ENCODE results near the gene GPX3.
A peak's percentile ranks its signal among the peaks of the same experiment; 100 is the strongest.

The GPX3 gene

GRCh38 chr5:151004499-151004898, 15.9 kb upstream of the GPX3 start:
- DNase-seq (ENCODE audit: low read depth in 1 of 2, low spot score in 1 of 2), result no peak
- no peak for TF ChIP-seq JUND (IDR thresholded peaks at IDR 0.05; ENCODE audit: low read depth)
- in situ Hi-C loops (cut with HindIII; ENCODE audit: low pct_unique_long_range_greater_than_20kb, low sequenced_read_pairs), result no loop called here

GRCh38 chr5:151005187-151005949, 15.0 kb upstream of the GPX3 start:
- in situ Hi-C loops (cut with HindIII; ENCODE audit: low pct_unique_long_range_greater_than_20kb, low sequenced_read_pairs), result no loop called here
- no peak for DNase-seq (ENCODE audit: low read depth in 1 of 2, low spot score in 1 of 2)
- no peak for TF ChIP-seq JUND (IDR thresholded peaks at IDR 0.05; ENCODE audit: low read depth)

GRCh38 chr5:151005950-151006576, 14.3 kb upstream of the GPX3 start:
- in situ Hi-C loops (cut with HindIII; ENCODE audit: low pct_unique_long_range_greater_than_20kb, low sequenced_read_pairs), result no loop called here

GRCh38 chr5:151006704-151007334, 13.6 kb upstream of the GPX3 start:
- no peak for DNase-seq (ENCODE audit: low read depth in 1 of 2, low spot score in 1 of 2)
- TF ChIP-seq JUND (IDR thresholded peaks at IDR 0.05; ENCODE audit: low read depth), result no peak
- in situ Hi-C loops (cut with HindIII; ENCODE audit: low pct_unique_long_range_greater_than_20kb, low sequenced_read_pairs), result no loop called here

More at GRCh38 chr5:151005950-151006576, 14.3 kb upstream of the GPX3 start:
- no peak for DNase-seq (ENCODE audit: low read depth in 1 of 2, low spot score in 1 of 2)
- no peak for TF ChIP-seq JUND (IDR thresholded peaks at IDR 0.05; ENCODE audit: low read depth)

- TF ChIP-seq JUND (IDR thresholded peaks at IDR 0.05; ENCODE audit: low read depth), result no peak
- DNase-seq (ENCODE audit: low read depth in 1 of 2, low spot score in 1 of 2), result no peak
- in situ Hi-C loops (cut with HindIII; ENCODE audit: low pct_unique_long_range_greater_than_20kb, low sequenced_read_pairs), result no loop called here
These were observed 12.8 kb upstream of the GPX3 start for GRCh38 chr5:151007430-151008209.

GRCh38 chr5:151008210-151008491, 12.2 kb upstream of the GPX3 start:
- in situ Hi-C loops (cut with HindIII; ENCODE audit: low pct_unique_long_range_greater_than_20kb, low sequenced_read_pairs), result no loop called here
- DNase-seq (ENCODE audit: low read depth in 1 of 2, low spot score in 1 of 2), result no peak
- TF ChIP-seq JUND (IDR thresholded peaks at IDR 0.05; ENCODE audit: low read depth), result no peak

- DNase-seq (ENCODE audit: low read depth in 1 of 2, low spot score in 1 of 2), result no peak
- TF ChIP-seq JUND (IDR thresholded peaks at IDR 0.05; ENCODE audit: low read depth), result no peak
- in situ Hi-C loops (cut with HindIII; ENCODE audit: low pct_unique_long_range_greater_than_20kb, low sequenced_read_pairs), result no loop called here
These were observed 11.5 kb upstream of the GPX3 start for GRCh38 chr5:151008906-151009305.

- TF ChIP-seq JUND (IDR thresholded peaks at IDR 0.05; ENCODE audit: low read depth), result no peak
- in situ Hi-C loops (cut with HindIII; ENCODE audit: low pct_unique_long_range_greater_than_20kb, low sequenced_read_pairs), result no loop called here
- no peak for DNase-seq (ENCODE audit: low read depth in 1 of 2, low spot score in 1 of 2)
These were observed 7.5 kb upstream of the GPX3 start for GRCh38 chr5:151012862-151013261.

- in situ Hi-C loops (cut with HindIII; ENCODE audit: low pct_unique_long_range_greater_than_20kb, low sequenced_read_pairs), result no loop called here
- peak in 1 of 2 experiments; percentile 38 for DNase-seq (ENCODE audit: low read depth in 1 of 2, low spot score in 1 of 2)
- no peak for TF ChIP-seq JUND (IDR thresholded peaks at IDR 0.05; ENCODE audit: low read depth)
These were observed 5.6 kb upstream of the GPX3 start for GRCh38 chr5:151014680-151015343.

GRCh38 chr5:151015974-151016587, 4.3 kb upstream of the GPX3 start:
- no peak for TF ChIP-seq JUND (IDR thresholded peaks at IDR 0.05; ENCODE audit: low read depth)
- in situ Hi-C loops (cut with HindIII; ENCODE audit: low pct_unique_long_range_greater_than_20kb, low sequenced_read_pairs), result no loop called here
- no peak for DNase-seq (ENCODE audit: low read depth in 1 of 2, low spot score in 1 of 2)

- in situ Hi-C loops (cut with HindIII; ENCODE audit: low pct_unique_long_range_greater_than_20kb, low sequenced_read_pairs), result no loop called here
- TF ChIP-seq JUND (IDR thresholded peaks at IDR 0.05; ENCODE audit: low read depth), result no peak
- no peak for DNase-seq (ENCODE audit: low read depth in 1 of 2, low spot score in 1 of 2)
These were observed 3.7 kb upstream of the GPX3 start for GRCh38 chr5:151016700-151017099.

- in situ Hi-C loops (cut with HindIII; ENCODE audit: low pct_unique_long_range_greater_than_20kb, low sequenced_read_pairs), result no loop called here
- no peak for TF ChIP-seq JUND (IDR thresholded peaks at IDR 0.05; ENCODE audit: low read depth)
- DNase-seq (ENCODE audit: low read depth in 1 of 2, low spot score in 1 of 2), result no peak
These were observed 2.5 kb upstream of the GPX3 start for GRCh38 chr5:151017897-151018296.

Measured in T47D (cell line).